ENCODE measurements around the gene CNTFR. TPM values are rescaled to one million over a fixed set of nuclear protein-coding genes. Genes with fewer than 3 reads are reported as not detected.

CNTFR gene
- total and polyA plus RNA-seq, 2 experiments from 2014 or later, result 0.73 to 1.9 TPM

GRCh38 chr9:34634551-34635248 is 45.2 kb upstream of the CNTFR start:
- Mint-ChIP-seq H3K27me3 (ENCODE audit: insufficient read depth, low read depth, poor library complexity) (peaks cover 34% of the 10 kb centered on the region), H3K9me3 (no peaks in the 10 kb centered on the region), H3K27ac (no peak overlapping the region), H3K4me3 (no peak overlapping the region; the same call in 2 of the 3 replicates), H3K4me1 (peaks cover 33% of the 10 kb centered on the region), H3K36me3 (ENCODE audit: low read depth) (peaks cover 26% of the 10 kb centered on the region)
- Histone ChIP-seq H2AFZ (no peak overlapping the region), H3K9me2 (ENCODE audit: insufficient read depth) (no peaks in the 10 kb centered on the region), H3K4me2 (no peak overlapping the region), H3F3A (replicated peaks; ENCODE audit: low read depth) (peaks cover 8% of the 10 kb centered on the region; the same call in 1 of the 2 replicates), H3K4me1 (ENCODE audit: insufficient read depth) (peaks cover 8% of the 10 kb centered on the region), H4K20me1 (replicated peaks; ENCODE audit: insufficient read depth) (peaks cover 3% of the 10 kb centered on the region), H3K27me3 (ENCODE audit: insufficient read depth) (peaks cover 47% of the 10 kb centered on the region), H3K27ac (ENCODE audit: low read depth) (no peak overlapping the region), H3K79me2 (replicated peaks; ENCODE audit: insufficient read depth) (peaks cover 12% of the 10 kb centered on the region; the same call in 1 of the 2 replicates), H3K36me3 (ENCODE audit: insufficient read depth) (no peaks in the 10 kb centered on the region), H3K4me3 (no peak overlapping the region)
- no peak for ATAC-seq
- TF ChIP-seq JUNB (IDR thresholded peaks at IDR 0.05; ENCODE audit: unreplicated experiment), result no peak
- TF ChIP-seq POLR2AphosphoS5 (IDR thresholded peaks at IDR 0.05; ENCODE audit: low read depth), result no peak
- TF ChIP-seq CREB1 (CRISPR knock-in tag; IDR thresholded peaks at IDR 0.05; ENCODE audit: low read depth), result no peak
- TF ChIP-seq ZNF114 (CRISPR knock-in tag; IDR thresholded peaks at IDR 0.05), result no peak
- no peak for TF ChIP-seq NANOG (IDR thresholded peaks at IDR 0.05; ENCODE audit: borderline replicate concordance)
- no peak for TF ChIP-seq EZH2phosphoT487 (IDR thresholded peaks at IDR 0.05; ENCODE audit: unreplicated experiment)
- no peak for TF ChIP-seq ZNF331 (CRISPR knock-in tag; IDR thresholded peaks at IDR 0.05; ENCODE audit: low read depth)
- TF ChIP-seq ETS1 (IDR thresholded peaks at IDR 0.05), result no peak
- no peak for TF ChIP-seq STAT1 (IDR thresholded peaks at IDR 0.05; ENCODE audit: unreplicated experiment)
- TF ChIP-seq, protein P1, sequence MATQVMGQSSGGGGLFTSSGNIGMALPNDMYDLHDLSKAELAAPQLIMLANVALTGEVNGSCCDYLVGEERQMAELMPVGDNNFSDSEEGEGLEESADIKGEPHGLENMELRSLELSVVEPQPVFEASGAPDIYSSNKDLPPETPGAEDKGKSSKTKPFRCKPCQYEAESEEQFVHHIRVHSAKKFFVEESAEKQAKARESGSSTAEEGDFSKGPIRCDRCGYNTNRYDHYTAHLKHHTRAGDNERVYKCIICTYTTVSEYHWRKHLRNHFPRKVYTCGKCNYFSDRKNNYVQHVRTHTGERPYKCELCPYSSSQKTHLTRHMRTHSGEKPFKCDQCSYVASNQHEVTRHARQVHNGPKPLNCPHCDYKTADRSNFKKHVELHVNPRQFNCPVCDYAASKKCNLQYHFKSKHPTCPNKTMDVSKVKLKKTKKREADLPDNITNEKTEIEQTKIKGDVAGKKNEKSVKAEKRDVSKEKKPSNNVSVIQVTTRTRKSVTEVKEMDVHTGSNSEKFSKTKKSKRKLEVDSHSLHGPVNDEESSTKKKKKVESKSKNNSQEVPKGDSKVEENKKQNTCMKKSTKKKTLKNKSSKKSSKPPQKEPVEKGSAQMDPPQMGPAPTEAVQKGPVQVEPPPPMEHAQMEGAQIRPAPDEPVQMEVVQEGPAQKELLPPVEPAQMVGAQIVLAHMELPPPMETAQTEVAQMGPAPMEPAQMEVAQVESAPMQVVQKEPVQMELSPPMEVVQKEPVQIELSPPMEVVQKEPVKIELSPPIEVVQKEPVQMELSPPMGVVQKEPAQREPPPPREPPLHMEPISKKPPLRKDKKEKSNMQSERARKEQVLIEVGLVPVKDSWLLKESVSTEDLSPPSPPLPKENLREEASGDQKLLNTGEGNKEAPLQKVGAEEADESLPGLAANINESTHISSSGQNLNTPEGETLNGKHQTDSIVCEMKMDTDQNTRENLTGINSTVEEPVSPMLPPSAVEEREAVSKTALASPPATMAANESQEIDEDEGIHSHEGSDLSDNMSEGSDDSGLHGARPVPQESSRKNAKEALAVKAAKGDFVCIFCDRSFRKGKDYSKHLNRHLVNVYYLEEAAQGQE (IDR thresholded peaks at IDR 0.05; ENCODE audit: unreplicated experiment), result no peak
- TF ChIP-seq, protein P2, sequence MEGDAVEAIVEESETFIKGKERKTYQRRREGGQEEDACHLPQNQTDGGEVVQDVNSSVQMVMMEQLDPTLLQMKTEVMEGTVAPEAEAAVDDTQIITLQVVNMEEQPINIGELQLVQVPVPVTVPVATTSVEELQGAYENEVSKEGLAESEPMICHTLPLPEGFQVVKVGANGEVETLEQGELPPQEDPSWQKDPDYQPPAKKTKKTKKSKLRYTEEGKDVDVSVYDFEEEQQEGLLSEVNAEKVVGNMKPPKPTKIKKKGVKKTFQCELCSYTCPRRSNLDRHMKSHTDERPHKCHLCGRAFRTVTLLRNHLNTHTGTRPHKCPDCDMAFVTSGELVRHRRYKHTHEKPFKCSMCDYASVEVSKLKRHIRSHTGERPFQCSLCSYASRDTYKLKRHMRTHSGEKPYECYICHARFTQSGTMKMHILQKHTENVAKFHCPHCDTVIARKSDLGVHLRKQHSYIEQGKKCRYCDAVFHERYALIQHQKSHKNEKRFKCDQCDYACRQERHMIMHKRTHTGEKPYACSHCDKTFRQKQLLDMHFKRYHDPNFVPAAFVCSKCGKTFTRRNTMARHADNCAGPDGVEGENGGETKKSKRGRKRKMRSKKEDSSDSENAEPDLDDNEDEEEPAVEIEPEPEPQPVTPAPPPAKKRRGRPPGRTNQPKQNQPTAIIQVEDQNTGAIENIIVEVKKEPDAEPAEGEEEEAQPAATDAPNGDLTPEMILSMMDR (conservative IDR thresholded peaks at IDR 0.05; ENCODE audit: low read depth in 2 of 2), result no peak
- no peak for TF ChIP-seq EZH2 (IDR thresholded peaks at IDR 0.05; ENCODE audit: low read depth, unreplicated experiment)
- no peak for TF ChIP-seq ZNF462 (CRISPR knock-in tag; IDR thresholded peaks at IDR 0.05)
- DNase-seq (ENCODE audit: low spot score), result no peak

Measured in GM23338 (cell line).